Measurements from ENCODE around the gene DYSF. TPM values are rescaled to one million over a fixed set of nuclear protein-coding genes. Genes with fewer than 3 reads are reported as not detected.

Gene DYSF
- total RNA-seq, 4 donors from 2014 or later, result 4.2 to 12.0 (median 5.9) TPM

DNA sequence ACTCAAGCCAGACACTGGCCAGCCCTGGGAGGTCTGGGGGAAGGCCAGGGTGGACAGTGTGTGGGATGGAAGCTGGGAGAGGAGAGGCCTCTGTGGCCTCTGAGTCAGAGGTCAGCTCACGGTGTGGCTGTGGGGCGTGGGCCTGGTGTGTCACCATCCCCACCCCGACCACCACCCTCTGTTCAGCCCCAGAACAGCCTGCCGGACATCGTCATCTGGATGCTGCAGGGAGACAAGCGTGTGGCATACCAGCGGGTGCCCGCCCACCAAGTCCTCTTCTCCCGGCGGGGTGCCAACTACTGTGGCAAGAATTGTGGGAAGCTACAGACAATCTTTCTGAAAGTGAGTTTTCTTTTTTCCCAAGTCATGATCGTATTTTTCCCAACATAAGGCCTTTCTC is 110.5 kb downstream of the DYSF start:
- TF ChIP-seq EP300 (IDR thresholded peaks at IDR 0.05) (no peak), POLR2A (IDR thresholded peaks at IDR 0.05) (no peak)
- TF ChIP-seq, protein P1, sequence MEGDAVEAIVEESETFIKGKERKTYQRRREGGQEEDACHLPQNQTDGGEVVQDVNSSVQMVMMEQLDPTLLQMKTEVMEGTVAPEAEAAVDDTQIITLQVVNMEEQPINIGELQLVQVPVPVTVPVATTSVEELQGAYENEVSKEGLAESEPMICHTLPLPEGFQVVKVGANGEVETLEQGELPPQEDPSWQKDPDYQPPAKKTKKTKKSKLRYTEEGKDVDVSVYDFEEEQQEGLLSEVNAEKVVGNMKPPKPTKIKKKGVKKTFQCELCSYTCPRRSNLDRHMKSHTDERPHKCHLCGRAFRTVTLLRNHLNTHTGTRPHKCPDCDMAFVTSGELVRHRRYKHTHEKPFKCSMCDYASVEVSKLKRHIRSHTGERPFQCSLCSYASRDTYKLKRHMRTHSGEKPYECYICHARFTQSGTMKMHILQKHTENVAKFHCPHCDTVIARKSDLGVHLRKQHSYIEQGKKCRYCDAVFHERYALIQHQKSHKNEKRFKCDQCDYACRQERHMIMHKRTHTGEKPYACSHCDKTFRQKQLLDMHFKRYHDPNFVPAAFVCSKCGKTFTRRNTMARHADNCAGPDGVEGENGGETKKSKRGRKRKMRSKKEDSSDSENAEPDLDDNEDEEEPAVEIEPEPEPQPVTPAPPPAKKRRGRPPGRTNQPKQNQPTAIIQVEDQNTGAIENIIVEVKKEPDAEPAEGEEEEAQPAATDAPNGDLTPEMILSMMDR (IDR thresholded peaks at IDR 0.05), result no peak
- Histone ChIP-seq H3K9me3 (no peaks in the 10 kb centered on the region), H3K27ac (no peak overlapping the region), H3K36me3 (no peaks in the 10 kb centered on the region), H3K4me1 (no peaks in the 10 kb centered on the region), H3K27me3 (peaks cover 0 to 8% of the 10 kb centered on the region in 2 donors), H3K4me3 (no peak overlapping the region)
- DNase-seq (ENCODE audit: low spot score in 2 of 2), result no peak
- 68 to 86% methylated on average over 6 to 11 of the region's 11 CpGs for WGBS, 2 donors

GRCh38 chr2:71564361-71564760 is 111.0 kb downstream of the DYSF start:
- Histone ChIP-seq H3K36me3 (no peaks in the 10 kb centered on the region), H3K27ac (no peak overlapping the region), H3K4me1 (no peaks in the 10 kb centered on the region), H3K9me3 (no peaks in the 10 kb centered on the region), H3K27me3 (peaks cover 0 to 7% of the 10 kb centered on the region in 2 donors), H3K4me3 (no peak overlapping the region)
- no peak for DNase-seq (ENCODE audit: low spot score in 2 of 2)
- WGBS, 2 donors, result 81 to 96% methylated on average over 5 of the region's 5 CpGs
- no peak for TF ChIP-seq POLR2A (IDR thresholded peaks at IDR 0.05)
- TF ChIP-seq, protein P1 (IDR thresholded peaks at IDR 0.05), result no peak
- TF ChIP-seq EP300 (IDR thresholded peaks at IDR 0.05), result no peak

DNA sequence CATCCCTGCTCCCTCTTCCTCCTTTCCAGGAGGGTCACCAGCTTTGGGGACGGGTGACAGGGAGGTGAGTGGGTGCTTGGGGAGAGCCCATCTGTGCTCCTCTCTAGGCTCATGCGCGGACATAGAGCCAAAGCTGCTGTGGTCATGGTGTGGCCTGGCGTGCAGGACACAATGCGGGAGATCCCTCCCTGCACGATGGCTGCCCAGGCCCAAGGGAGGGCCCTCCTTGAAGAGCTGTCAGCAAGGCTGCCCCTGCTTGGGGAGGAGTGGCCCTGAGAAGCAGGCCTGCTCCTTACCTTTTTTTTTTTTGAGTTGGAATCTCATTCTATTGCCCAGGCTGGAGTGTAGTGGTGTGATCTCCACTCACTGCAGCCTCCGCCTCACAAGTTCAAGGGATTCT is 111.4 kb downstream of the DYSF start:
- Histone ChIP-seq H3K36me3 (no peaks in the 10 kb centered on the region), H3K4me3 (no peak overlapping the region), H3K4me1 (no peaks in the 10 kb centered on the region), H3K27ac (no peak overlapping the region), H3K27me3 (peaks cover 0 to 3% of the 10 kb centered on the region in 2 donors), H3K9me3 (no peaks in the 10 kb centered on the region)
- TF ChIP-seq EP300 (IDR thresholded peaks at IDR 0.05) (no peak), POLR2A (IDR thresholded peaks at IDR 0.05) (no peak)
- TF ChIP-seq, protein P1 (IDR thresholded peaks at IDR 0.05), result no peak
- no peak for DNase-seq (ENCODE audit: low spot score in 2 of 2)
- 91 to 93% methylated on average over 7 of the region's 7 CpGs for WGBS, 2 donors

- WGBS, 2 donors, result 52 to 60% methylated on average over 9 of the region's 9 CpGs
- no peaks in the 10 kb centered on the region for H3K27me3 ChIP-seq
- no peak overlapping the region for H3K27ac ChIP-seq
- H3K36me3 ChIP-seq, result no peaks in the 10 kb centered on the region
- no peak overlapping the region for H3K4me3 ChIP-seq
- H3K4me1 ChIP-seq, result no peaks in the 10 kb centered on the region
- DNase-seq (ENCODE audit: low spot score in 2 of 2), result no peak
- TF ChIP-seq POLR2A (IDR thresholded peaks at IDR 0.05), result no peak
- TF ChIP-seq, protein P1 (IDR thresholded peaks at IDR 0.05), result no peak
- TF ChIP-seq EP300 (IDR thresholded peaks at IDR 0.05), result no peak
- no peaks in the 10 kb centered on the region for H3K9me3 ChIP-seq
These were observed 113.0 kb downstream of the DYSF start for GRCh38 chr2:71566372-71566771.

GRCh38 chr2:71567625-71568024 is 114.3 kb downstream of the DYSF start:
- WGBS, 2 donors, result 89 to 93% methylated on average over 7 to 9 of the region's 9 CpGs
- no peaks in the 10 kb centered on the region for H3K27me3 ChIP-seq
- no peaks in the 10 kb centered on the region for H3K36me3 ChIP-seq
- H3K27ac ChIP-seq, result no peak overlapping the region
- no peak for DNase-seq (ENCODE audit: low spot score in 2 of 2)
- no peak for TF ChIP-seq POLR2A (IDR thresholded peaks at IDR 0.05)
- TF ChIP-seq EP300 (IDR thresholded peaks at IDR 0.05), result no peak
- TF ChIP-seq, protein P1 (IDR thresholded peaks at IDR 0.05), result no peak
- no peaks in the 10 kb centered on the region for H3K4me1 ChIP-seq
- H3K4me3 ChIP-seq, result no peak overlapping the region
- no peaks in the 10 kb centered on the region for H3K9me3 ChIP-seq
